ENCODE measurements around the gene BMPER.
A peak's percentile ranks its signal among the peaks of the same experiment; 100 is the strongest.

Gene BMPER

GRCh38 chr7:33888166-33888565 is 17.2 kb upstream of the BMPER start:
- no peak for DNase-seq (ENCODE audit: low read depth, low spot score)

- DNase-seq (ENCODE audit: low read depth, low spot score): no peak
Measured at GRCh38 chr7:33892945-33893344, 12.4 kb upstream of the BMPER start.

GRCh38 chr7:33893377-33893776 is 12.0 kb upstream of the BMPER start:
- DNase-seq (ENCODE audit: low read depth, low spot score): no peak

GRCh38 chr7:33895025-33895804 is 10.1 kb upstream of the BMPER start:
- peak; percentile 62 for DNase-seq (ENCODE audit: low read depth, low spot score)

- no peak for DNase-seq (ENCODE audit: low read depth, low spot score)
Measured at GRCh38 chr7:33900501-33900900, 4.8 kb upstream of the BMPER start.

- no peak for DNase-seq (ENCODE audit: low read depth, low spot score)
Measured at GRCh38 chr7:33901199-33901598, 4.1 kb upstream of the BMPER start.

GRCh38 chr7:33901847-33902246 is 3.5 kb upstream of the BMPER start:
- DNase-seq (ENCODE audit: low read depth, low spot score): no peak

- no peak for DNase-seq (ENCODE audit: low read depth, low spot score)
Measured at GRCh38 chr7:33902746-33903145, 2.6 kb upstream of the BMPER start.

- no peak for DNase-seq (ENCODE audit: low read depth, low spot score)
Measured at GRCh38 chr7:33903791-33904680, 1.3 kb upstream of the BMPER start.

- DNase-seq (ENCODE audit: low read depth, low spot score): no peak
Measured at GRCh38 chr7:33904681-33905388, 504 bp upstream of the BMPER start.

- no peak for DNase-seq (ENCODE audit: low read depth, low spot score)
Measured at GRCh38 chr7:33906697-33907096, 1.4 kb downstream of the BMPER start.

- no peak for DNase-seq (ENCODE audit: low read depth, low spot score)
Measured at GRCh38 chr7:33907625-33908024, 2.3 kb downstream of the BMPER start.

GRCh38 chr7:33909318-33909717 is 4.0 kb downstream of the BMPER start:
- DNase-seq (ENCODE audit: low read depth, low spot score): no peak

GRCh38 chr7:33909755-33910154 is 4.4 kb downstream of the BMPER start:
- DNase-seq (ENCODE audit: low read depth, low spot score): no peak

GRCh38 chr7:33910756-33911155 is 5.4 kb downstream of the BMPER start:
- no peak for DNase-seq (ENCODE audit: low read depth, low spot score)

GRCh38 chr7:33916357-33917081 is 11.2 kb downstream of the BMPER start:
- DNase-seq (ENCODE audit: low read depth, low spot score): no peak

GRCh38 chr7:33917661-33918060 is 12.3 kb downstream of the BMPER start:
- no peak for DNase-seq (ENCODE audit: low read depth, low spot score)

- DNase-seq (ENCODE audit: low read depth, low spot score): no peak
Measured at GRCh38 chr7:33918438-33919143, 13.3 kb downstream of the BMPER start.

GRCh38 chr7:33919449-33919848 is 14.1 kb downstream of the BMPER start:
- DNase-seq (ENCODE audit: low read depth, low spot score): no peak

- no peak for DNase-seq (ENCODE audit: low read depth, low spot score)
Measured at GRCh38 chr7:33921216-33921938, 16.0 kb downstream of the BMPER start.
